ENCODE measurements around the gene BGN. TPM values are rescaled to one million over a fixed set of nuclear protein-coding genes. Genes with fewer than 3 reads are reported as not detected.
A peak's percentile ranks its signal among the peaks of the same experiment; 100 is the strongest.

The BGN gene
- total RNA-seq, 1 experiment from 2014 or later: 0.08 TPM

- Histone ChIP-seq H3K4me1 (replicated peaks) (no peaks in the 10 kb centered on the region), H3K27me3 (replicated peaks) (no peaks in the 10 kb centered on the region), H3K9me3 (replicated peaks) (no peaks in the 10 kb centered on the region), H3K4me3 (no peak overlapping the region), H3K27ac (no peak overlapping the region), H3K36me3 (no peaks in the 10 kb centered on the region)
- no peak for DNase-seq (ENCODE audit: low read depth in 1 of 2, low spot score in 2 of 2)
Observed at GRCh38 chrX:153549231-153549630, 54.5 kb downstream of the BGN start.

GRCh38 chrX:153549807-153550206 is 55.0 kb downstream of the BGN start:
- H3K27me3 ChIP-seq (replicated peaks): no peaks in the 10 kb centered on the region
- H3K36me3 ChIP-seq: no peaks in the 10 kb centered on the region
- H3K4me1 ChIP-seq (replicated peaks): no peaks in the 10 kb centered on the region
- H3K27ac ChIP-seq: no peak overlapping the region
- no peak overlapping the region for H3K4me3 ChIP-seq
- no peak for DNase-seq (ENCODE audit: low read depth in 1 of 2, low spot score in 2 of 2)
- no peaks in the 10 kb centered on the region for H3K9me3 ChIP-seq (replicated peaks)

DNA sequence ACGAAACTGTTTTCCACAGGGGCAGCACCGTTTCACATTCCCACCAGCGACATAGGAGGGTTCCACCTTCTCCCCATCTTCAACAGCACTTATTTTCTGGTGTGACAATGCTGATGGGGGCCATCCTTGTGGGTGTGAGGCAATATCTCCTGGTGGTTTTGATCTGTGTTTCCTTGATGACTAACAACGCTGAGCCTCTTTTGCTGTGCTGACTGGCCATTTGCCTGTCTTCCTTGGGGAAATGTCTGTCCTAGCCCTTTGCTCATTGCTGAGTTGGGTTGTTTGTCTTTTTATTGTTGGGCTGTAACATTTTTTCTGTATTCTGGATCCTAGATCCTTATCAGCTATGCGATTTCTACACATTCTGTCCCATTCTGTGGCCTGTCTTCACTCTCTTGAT is 56.4 kb downstream of the BGN start:
- Histone ChIP-seq H3K27me3 (replicated peaks) (no peaks in the 10 kb centered on the region), H3K4me3 (no peak overlapping the region)

DNA sequence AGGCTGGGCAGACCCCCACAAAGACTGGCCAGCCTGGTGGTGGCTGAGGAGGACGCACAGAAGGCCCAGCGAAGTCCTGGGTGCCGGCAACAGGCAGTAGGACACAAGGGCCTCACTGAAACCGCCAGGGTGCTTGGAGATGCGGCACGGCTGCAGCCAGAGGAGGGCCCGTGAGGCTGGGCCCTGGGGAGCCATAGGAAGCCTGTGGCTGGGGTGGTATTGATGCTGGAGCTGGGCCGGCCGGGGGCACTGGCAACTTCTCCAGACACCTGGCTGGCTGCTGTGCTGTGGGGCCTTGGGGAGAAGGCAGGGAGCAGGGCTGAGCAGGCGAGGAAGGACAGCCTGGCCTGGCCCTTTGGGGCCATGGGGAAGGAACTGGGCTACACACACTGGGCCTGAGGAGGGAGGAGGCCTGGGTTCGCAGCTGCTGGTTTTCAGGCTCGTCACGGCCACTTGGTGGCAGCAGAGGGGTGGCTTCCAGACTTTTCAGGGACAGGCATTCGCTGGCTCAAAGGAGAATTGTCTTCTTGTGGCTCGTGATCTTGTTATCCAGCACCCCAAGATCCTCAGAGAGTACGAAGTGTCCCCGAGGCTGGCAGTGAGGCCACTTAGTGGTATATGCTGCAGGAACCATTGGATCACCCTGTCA is 59.9 kb downstream of the BGN start:
- peak in 1 of 2 experiments; percentile 18 for DNase-seq (ENCODE audit: low read depth in 1 of 2, low spot score in 2 of 2)
- Histone ChIP-seq H3K27ac (no peak overlapping the region), H3K4me1 (replicated peaks) (no peaks in the 10 kb centered on the region), H3K36me3 (no peaks in the 10 kb centered on the region), H3K9me3 (replicated peaks) (no peaks in the 10 kb centered on the region), H3K4me3 (no peak overlapping the region), H3K27me3 (replicated peaks) (no peaks in the 10 kb centered on the region)

More for the DNA sequence above, 56.4 kb downstream of the BGN start:
- H3K4me1 ChIP-seq (replicated peaks): no peaks in the 10 kb centered on the region
- no peak for DNase-seq (ENCODE audit: low read depth in 1 of 2, low spot score in 2 of 2)
- no peak overlapping the region for H3K27ac ChIP-seq
- no peaks in the 10 kb centered on the region for H3K9me3 ChIP-seq (replicated peaks)
- H3K36me3 ChIP-seq: no peaks in the 10 kb centered on the region

DNA sequence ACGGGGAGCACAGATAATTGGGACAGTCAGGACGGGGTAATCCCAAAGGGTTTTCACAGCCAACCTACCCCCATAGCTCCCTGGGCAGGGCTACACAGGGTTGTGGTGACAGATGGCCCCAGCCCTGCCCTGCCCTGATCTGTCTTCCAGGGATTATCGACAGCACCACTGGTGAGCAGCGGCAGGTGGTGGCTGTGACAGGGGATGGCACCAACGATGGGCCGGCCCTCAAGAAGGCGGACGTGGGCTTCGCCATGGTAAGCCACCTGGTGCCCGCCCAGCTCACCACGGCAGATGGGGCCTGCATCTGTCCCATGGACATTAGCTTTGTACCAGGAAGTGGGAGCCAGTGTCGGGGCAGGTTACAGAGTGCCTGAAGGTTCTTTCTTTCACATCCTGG is 62.0 kb downstream of the BGN start:
- H3K9me3 ChIP-seq (replicated peaks): no peaks in the 10 kb centered on the region
- no peaks in the 10 kb centered on the region for H3K4me1 ChIP-seq (replicated peaks)
- no peaks in the 10 kb centered on the region for H3K27me3 ChIP-seq (replicated peaks)
- H3K4me3 ChIP-seq: no peak overlapping the region
- H3K36me3 ChIP-seq: no peaks in the 10 kb centered on the region
- no peak overlapping the region for H3K27ac ChIP-seq
- no peak for DNase-seq (ENCODE audit: low read depth in 1 of 2, low spot score in 2 of 2)

DNA sequence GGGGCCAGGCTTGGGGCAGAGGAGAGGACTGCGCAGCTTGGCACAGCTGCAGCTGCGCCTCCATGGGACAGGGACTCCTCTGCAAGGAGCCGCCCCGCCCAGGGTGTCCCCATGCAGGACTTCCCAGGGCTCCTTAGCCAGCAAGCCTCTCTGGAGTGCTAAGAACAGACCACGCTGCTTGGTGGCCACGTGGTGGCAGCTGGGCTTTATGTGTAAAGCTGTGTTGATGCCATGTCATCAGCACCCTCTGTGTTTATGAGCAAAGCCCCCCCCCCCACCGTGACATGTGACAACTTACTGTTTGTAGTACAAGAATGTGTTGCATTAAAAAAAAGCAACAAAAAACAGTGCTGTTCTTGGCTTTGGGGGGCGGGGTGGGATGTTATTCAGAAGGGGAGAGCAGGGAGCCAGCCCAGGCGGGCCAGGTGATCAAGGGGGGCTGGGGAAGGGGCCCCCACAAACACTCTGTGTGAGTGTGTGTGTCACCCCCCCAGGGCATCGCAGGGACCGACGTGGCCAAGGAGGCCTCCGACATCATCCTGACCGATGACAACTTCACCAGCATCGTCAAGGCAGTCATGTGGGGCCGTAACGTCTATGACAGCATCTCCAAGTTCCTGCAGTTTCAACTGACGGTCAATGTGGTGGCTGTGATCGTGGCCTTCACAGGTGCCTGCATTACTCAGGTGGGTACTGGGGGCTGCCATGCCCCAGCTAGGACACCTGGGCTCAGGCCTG is 63.0 kb downstream of the BGN start:
- Histone ChIP-seq H3K9me3 (replicated peaks) (no peaks in the 10 kb centered on the region), H3K4me3 (no peak overlapping the region)

More for the DNA sequence above, 63.0 kb downstream of the BGN start:
- H3K27me3 ChIP-seq (replicated peaks): no peaks in the 10 kb centered on the region
- H3K27ac ChIP-seq: no peak overlapping the region
- H3K36me3 ChIP-seq: no peaks in the 10 kb centered on the region
- no peaks in the 10 kb centered on the region for H3K4me1 ChIP-seq (replicated peaks)
- DNase-seq (ENCODE audit: low read depth in 1 of 2, low spot score in 2 of 2): no peak

Other genes with a start within 250 kb of the BGN start
- not detected in 2 replicates for gene PNMA6F, start 173.2 kb upstream of the BGN start, total RNA-seq (2014; rRNA removed; shearing (Covaris generic))
- 4.4 and 8.9 TPM in 2 replicates for gene ZNF275, start 160.8 kb upstream of the BGN start, total RNA-seq (2014; rRNA removed; shearing (Covaris generic))
- gene PNMA6E, start 93.6 kb upstream of the BGN start, total RNA-seq (2014; rRNA removed; shearing (Covaris generic)): not detected in 2 replicates
- gene ZFP92, start 83.5 kb upstream of the BGN start, total RNA-seq (2014; rRNA removed; shearing (Covaris generic)): not detected in 2 replicates
- gene TREX2, start 48.9 kb upstream of the BGN start, total RNA-seq (2014; rRNA removed; shearing (Covaris generic)): 0.39 TPM in 1 of 2 replicates, not detected in the other
- gene HAUS7, start 24.4 kb upstream of the BGN start, total RNA-seq (2014; rRNA removed; shearing (Covaris generic)): 34.2 and 37.5 TPM in 2 replicates
- not detected in 2 replicates for gene ATP2B3, start 22.7 kb downstream of the BGN start, total RNA-seq (2014; rRNA removed; shearing (Covaris generic))
- gene CCNQ, start 104.2 kb downstream of the BGN start, total RNA-seq (2014; rRNA removed; shearing (Covaris generic)): 39.9 and 49.3 TPM in 2 replicates
- gene DUSP9, start 152.2 kb downstream of the BGN start, total RNA-seq (2014; rRNA removed; shearing (Covaris generic)): 0.08 TPM in 1 of 2 replicates, not detected in the other
- gene PNCK, start 178.8 kb downstream of the BGN start, total RNA-seq (2014; rRNA removed; shearing (Covaris generic)): not detected in 2 replicates
- gene SLC6A8, start 192.9 kb downstream of the BGN start, total RNA-seq (2014; rRNA removed; shearing (Covaris generic)): 0.66 and 2.7 TPM in 2 replicates
- gene BCAP31, start 229.4 kb downstream of the BGN start, total RNA-seq (2014; rRNA removed; shearing (Covaris generic)): 188 and 249 TPM in 2 replicates
- gene ABCD1, start 229.9 kb downstream of the BGN start, total RNA-seq (2014; rRNA removed; shearing (Covaris generic)): 9.9 and 10.3 TPM in 2 replicates

Data from SJSA1 (cell line).